GM18505 (cell line): Measurements from ENCODE around the gene RNGTT.

ENCODE experiments used
- ATAC-seq: cut with Tn5 transposase; IDR thresholded peaks from one replicate; pipeline ENCODE4 v1.9.1; 2021; ENCODE audit not compliant: unreplicated experiment
- POLR2A ChIP-seq: IDR thresholded peaks from 4 replicates; pipeline ENCODE4 v1.6.1; 2011; ENCODE audit warnings: borderline replicate concordance; ENCODE audit not compliant: insufficient read depth, insufficient read length; ENCODE audit errors: extremely low read depth

RNGTT gene

DNA sequence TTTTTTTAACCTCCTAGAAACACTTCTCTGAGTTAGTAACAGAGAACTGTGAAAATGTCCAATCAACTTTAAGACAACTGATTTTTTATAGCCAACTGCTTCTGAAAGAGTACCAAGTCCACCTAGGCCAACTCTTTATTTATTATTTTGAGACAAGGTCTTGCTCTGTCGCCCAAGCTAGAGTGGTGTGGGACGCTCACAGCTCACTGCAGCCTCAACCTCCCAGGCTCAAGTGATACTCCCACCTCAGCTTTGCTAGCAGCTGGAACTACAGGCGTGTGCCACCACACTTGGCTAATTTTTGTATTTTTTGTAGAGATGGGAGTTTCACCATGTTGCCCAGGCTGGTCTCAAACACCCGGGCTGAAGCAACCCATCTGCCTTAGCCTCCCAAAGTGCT lies 331.6 kb downstream of the RNGTT start:
- no peak for TF ChIP-seq POLR2A
- ATAC-seq, result peak; percentile 53

DNA sequence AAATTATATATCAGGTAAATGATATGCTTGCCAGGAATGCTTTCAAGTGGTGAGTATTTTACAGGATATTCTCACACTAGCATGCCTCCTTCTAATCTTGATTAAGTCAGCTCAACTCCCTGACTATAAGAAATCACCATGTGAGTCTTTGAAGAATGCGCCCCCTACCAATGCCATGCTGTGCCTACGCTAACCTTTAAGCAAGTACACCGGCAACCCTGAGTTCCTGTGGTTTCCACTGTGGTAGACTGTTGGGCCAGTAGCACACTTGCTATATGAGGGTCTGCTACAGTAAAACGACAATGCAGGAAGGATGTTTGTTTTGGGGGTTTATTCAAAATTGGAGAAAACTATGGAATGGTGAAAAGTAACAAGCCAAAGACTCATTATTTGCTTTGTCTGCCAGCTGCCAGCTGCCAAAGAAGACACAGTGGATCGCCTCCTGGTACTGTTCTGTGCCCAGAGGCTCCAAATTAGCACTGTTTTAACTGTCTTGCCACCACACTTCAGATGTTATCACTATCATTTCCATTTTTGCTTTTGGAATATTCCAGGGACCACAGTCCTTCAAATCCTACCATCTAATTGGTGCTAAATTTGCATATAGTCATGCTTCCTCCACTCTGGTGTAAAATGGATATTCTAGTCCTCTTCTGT lies 333.5 kb downstream of the RNGTT start:
- ATAC-seq, result peak; percentile 53
- no peak for TF ChIP-seq POLR2A

- no peak for ATAC-seq
- no peak for TF ChIP-seq POLR2A
These were observed 337.0 kb downstream of the RNGTT start for GRCh38 chr6:88626460-88626859.

DNA sequence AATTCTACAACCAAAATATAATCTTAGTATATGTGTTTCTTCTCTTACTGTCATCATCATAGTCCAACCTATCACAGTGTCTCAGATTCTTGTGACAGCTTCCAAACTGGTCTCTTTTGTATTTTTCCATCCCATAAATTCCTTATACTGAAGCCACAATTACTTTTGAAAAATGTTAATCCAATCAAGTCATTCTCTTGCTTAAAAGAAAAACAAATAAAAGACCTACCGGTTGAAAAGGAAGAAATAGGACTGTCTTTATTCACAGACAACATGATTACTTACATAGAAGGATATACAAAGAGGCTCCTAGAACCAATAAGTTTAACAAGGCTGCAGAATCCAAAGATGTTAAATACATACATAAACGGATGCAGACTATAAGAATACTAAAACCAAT lies 339.9 kb downstream of the RNGTT start:
- no peak for ATAC-seq
- no peak for TF ChIP-seq POLR2A

DNA sequence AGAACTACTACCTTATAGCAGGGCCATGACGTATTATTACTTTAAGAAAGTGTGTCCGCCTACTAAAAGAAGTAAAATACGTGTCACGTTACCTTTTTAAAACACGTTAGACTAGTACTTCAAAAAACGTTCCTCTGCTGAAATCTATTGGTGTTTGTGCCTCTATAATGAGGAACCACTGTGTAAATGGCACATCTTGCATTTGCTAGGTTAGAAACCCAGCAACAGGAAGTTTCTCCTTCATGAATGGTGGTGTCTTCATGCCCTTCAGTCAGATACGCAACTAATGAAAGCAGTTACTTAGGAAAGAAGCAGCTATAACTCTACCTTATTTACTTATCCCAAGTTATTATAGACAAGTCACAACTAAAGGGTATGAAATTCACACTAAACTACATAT lies 343.5 kb downstream of the RNGTT start:
- ATAC-seq, result no peak
- TF ChIP-seq POLR2A, result no peak

- no peak for TF ChIP-seq POLR2A
- ATAC-seq, result peak; percentile 60
These were observed 347.0 kb downstream of the RNGTT start for GRCh38 chr6:88616380-88616779.

- ATAC-seq, result no peak
- no peak for TF ChIP-seq POLR2A
These were observed 349.0 kb downstream of the RNGTT start for GRCh38 chr6:88614316-88614877.

- no peak for TF ChIP-seq POLR2A
- ATAC-seq, result no peak
These were observed 350.8 kb downstream of the RNGTT start for GRCh38 chr6:88612631-88613030.

GRCh38 chr6:88611721-88612120 lies 351.7 kb downstream of the RNGTT start:
- no peak for ATAC-seq
- TF ChIP-seq POLR2A, result no peak

GRCh38 chr6:88609983-88610382 lies 353.4 kb downstream of the RNGTT start:
- TF ChIP-seq POLR2A, result no peak
- ATAC-seq, result no peak

- ATAC-seq, result no peak
- no peak for TF ChIP-seq POLR2A
These were observed 358.1 kb downstream of the RNGTT start for GRCh38 chr6:88605271-88605670.

DNA sequence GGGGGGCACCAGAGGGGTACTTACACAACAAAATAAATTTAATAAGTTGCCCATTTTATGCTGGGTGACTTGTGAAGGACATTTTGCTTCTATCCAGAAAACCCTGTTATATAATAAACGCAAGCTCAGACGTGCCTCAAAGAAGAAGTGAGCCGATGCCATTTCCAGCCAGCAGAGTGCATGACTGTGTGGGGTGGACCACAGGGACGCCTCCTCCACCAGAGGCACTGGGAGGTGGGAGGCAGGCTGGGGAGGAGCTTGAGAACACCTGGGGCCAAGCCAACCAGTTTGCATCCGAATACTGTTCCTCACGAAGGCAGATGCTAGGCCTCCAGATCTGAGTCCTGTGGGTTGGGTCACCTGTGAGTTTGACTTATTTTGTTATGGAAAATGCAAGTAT lies 363.8 kb downstream of the RNGTT start:
- TF ChIP-seq POLR2A, result no peak
- ATAC-seq, result no peak

GRCh38 chr6:88596801-88597200 lies 366.6 kb downstream of the RNGTT start:
- TF ChIP-seq POLR2A, result no peak
- ATAC-seq, result no peak

DNA sequence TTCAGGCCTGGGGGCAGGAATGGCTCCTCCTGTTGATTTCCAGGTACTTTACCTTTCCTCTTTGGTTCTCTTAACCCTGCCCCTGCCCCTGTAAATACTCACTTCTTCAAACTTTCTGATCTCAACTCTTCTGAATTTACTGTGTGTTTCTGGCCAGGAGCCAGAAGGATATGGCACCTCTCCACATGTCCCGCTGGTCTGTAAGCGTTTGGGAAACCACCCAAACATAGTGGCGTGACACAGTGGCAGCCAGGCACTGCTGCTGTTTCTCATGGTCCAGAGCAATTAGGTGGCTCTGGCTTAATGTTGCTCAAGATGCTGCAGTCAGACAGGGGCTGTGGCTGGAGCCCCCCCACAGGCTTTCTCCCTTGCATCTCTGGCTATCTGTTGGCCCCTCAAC lies 374.5 kb downstream of the RNGTT start:
- ATAC-seq, result no peak

GRCh38 chr6:88587150-88587520 lies 376.3 kb downstream of the RNGTT start:
- ATAC-seq, result no peak
- TF ChIP-seq POLR2A, result no peak

More for the DNA sequence above, 374.5 kb downstream of the RNGTT start:
- no peak for TF ChIP-seq POLR2A

- ATAC-seq, result no peak
- no peak for TF ChIP-seq POLR2A
These were observed 376.9 kb downstream of the RNGTT start for GRCh38 chr6:88586371-88587149.
